B cell (primary cell): ENCODE measurements around the gene SCARB2.

Experiments used
- CTCF ChIP-seq: fragments of 200-600 bp; IDR thresholded peaks from one replicate; pipeline ENCODE4 v1.8.0; 2022; ENCODE audit warnings: antibody characterized with exemption, mild to moderate bottlenecking
- EZH2 ChIP-seq: IDR thresholded peaks from 2 replicates; pipeline ENCODE4 v1.6.1; 2012; ENCODE audit warnings: borderline replicate concordance, low read depth, mild to moderate bottlenecking, moderate library complexity, low read length; ENCODE audit not compliant: insufficient read depth, poor library complexity, severe bottlenecking

GRCh38 chr4:76182463-76182862, 31.2 kb downstream of the SCARB2 start:
- TF ChIP-seq CTCF (no peak), EZH2 (no peak)
